NCI-H2107 treated with DMSO at 0.1 percent for 48 hours (cell line): ENCODE measurements around the gene RTBDN.
"Not testable (repeated sequence)": the region's sequence is repeated elsewhere in the genome, so short reads cannot be mapped to it uniquely, and the experiment has no call there.

ENCODE experiments used
- DNase-seq: peaks from one replicate; lab custom pipeline; 2025; ENCODE audit not compliant: unreplicated experiment; lab: John Stamatoyannopoulos, UW

Gene RTBDN

DNA sequence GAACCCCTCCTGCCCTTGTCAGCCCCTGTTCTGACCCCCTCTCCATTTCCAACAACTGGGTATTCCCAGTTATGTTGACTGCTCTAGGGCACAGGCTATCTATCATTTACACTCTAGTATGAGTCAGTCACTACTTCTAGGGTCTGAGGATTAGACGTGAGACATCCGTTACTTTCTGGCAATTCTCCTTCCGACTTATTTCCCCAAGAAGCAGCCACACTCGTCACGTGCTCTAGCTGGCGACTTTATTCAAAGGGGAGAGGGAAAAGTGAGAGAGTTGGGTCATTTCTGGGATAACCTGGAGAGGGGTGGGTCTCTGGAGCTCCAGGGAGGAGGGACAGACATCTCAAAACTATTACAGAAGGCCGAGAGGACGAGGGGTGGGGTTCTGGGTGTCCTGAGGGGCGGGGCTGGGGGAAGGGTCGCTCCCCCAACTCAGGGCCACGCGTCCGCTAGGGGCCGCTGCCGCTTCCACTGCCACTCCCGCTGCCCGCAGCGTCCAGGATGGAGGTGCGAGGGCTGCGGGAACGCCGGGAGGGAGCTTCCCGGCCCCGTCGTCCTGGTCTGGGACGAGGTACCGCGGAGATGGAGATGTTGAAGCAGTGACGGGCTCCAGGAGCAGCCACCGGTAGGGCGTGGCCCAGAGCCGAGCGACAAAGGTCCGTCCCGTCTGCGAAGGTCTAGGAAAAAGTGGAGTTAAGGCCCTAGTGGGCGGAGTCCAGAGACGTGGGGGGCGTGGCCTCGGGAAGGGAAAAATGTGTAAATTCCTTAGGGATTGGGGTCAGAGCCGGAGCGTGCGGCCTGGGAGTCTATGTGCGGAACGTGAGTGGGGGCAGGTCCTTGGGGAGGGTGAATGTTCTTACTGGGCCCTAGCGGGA is 8.9 kb downstream of the RTBDN start:
- no peak for DNase-seq

DNA sequence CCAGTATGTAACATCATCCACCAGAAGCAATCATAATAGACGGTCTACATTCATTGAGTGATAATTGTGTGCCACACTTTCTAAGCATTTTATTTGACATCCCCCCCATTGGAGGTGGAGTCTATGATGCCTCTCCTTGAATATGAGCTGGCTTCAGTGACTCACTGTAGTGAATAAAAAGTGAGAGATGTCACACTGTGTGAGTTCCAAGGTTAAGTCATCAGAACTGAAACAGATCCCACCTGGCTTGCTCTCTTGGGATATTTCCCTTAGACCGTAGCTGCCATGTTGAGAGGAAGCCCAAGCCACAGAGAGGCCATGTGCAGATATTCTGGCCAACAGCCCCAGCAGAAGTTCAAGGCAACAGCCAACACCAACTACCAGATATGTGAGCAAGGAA is 12.6 kb downstream of the RTBDN start:
- DNase-seq = no peak

DNA sequence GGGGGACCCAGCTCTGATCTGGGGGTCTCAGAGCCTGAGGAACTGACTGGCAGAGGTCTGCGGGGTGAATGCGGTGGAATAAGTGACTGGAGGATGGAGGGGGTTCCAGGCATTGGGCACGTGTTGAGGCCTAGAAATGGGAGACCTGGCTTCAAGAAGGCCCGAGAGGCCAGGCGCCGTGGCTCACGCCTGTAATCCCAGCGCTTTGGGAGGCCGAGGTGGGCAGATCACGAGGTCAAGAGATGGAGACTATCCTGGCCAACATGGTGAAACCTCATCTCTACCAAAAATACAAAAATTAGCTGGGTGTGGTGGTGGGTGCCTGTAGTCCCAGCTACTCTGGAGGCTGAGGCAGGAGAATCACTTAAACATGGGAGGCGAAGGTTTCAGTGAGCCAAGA is 16.6 kb downstream of the RTBDN start:
- not testable (repeated sequence) for DNase-seq

DNA sequence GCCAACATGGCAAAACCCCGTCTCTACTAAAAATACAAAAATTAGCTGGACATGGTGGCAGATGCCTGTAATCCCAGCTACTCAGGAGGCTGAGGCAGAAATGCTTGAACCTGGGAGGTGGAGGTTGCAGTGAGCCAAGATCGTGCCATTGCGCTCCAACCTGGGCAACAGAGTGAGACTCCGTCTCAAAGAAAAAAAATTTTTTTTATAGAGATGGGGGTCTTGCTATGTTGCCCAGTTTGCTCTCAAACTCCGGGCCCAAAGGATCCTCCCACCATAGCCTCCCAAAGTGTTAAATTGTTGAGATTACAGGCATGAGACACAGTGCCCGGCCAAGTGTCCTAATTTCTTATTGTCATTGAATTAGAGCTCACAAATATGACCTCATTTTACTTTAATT is 17.2 kb downstream of the RTBDN start:
- DNase-seq = not testable (repeated sequence)

DNA sequence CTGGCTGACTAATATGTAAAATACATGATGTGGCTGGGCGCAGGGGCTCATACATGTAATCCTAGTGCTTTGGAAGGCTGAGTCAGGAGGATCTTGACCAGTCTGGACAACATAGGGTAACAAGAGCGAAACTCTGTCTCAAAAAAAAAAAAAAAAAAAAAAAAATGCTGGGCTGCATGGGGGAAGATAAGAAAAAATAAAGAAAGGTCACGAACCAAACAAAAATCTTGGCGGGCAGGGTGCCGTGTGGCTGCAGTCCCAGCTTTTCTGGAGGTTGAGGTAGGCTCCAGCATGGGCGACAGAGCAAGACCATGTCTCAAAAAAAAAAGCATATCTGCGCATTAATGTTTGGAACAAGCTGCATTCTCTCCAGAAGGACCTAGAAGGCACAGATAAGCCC is 19.3 kb downstream of the RTBDN start:
- DNase-seq = no peak

DNA sequence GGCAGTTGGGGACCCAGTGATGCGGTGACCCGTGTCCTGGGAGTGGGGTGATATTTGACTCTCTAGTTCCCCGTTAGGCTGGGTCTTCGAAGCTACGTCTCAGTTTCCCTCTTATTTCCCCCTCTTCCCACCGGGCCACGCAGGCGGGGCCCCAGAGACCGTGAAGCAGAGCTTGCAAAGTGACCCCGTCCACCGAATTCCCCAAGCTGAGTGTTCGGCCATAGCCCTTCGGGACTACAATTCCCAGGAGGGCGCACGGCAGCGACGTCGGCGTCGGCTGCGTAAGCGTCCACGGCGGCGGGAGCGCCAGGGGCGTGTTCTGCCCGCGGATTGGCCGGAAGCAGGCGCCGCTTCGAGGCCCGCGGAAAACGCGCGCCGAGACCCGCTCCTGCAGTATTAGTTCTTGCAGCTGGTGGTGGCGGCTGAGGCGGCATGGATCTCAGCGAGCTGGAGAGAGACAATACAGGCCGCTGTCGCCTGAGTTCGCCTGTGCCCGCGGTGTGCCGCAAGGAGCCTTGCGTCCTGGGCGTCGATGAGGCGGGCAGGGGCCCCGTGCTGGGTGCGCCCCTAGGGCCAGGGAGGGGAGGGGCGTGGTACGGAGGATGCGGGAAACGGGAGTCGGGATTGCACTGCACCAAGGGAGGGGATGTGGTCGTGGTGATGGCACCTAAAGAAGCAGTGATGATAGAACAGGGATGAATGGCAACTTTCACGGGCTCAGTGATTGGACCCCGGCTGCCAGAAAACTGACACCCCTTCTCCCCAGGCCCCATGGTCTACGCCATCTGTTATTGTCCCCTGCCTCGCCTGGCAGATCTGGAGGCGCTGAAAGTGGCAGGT is 27.9 kb downstream of the RTBDN start, which contains the start of gene RNASEH2A:
Gene RNASEH2A, plus strand, starts transcription at position 343 of the 840 bp plus-strand sequence. Its CDS starts 90 bp downstream, at position 433.
- peak; percentile 67 for DNase-seq

DNA sequence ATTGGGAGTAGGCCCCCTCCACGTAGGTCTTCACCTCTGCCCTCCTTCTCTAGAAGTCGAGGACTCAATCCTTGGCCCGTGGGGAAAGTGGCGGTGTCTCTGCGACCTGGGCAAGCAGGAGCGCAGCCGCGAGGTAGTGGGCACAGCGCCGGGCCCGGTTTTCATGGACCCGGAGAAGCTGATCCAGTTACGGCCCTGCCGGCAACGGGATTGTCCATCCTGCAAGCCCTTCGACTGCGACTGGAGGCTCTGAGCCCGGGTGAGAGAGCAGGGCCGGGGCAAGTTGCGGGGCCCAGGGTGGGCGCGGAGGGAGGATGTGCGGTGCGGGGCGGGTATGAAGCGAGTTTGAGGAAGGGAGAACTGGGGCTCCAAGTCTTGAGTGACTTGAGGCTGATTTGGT is 30.3 kb downstream of the RTBDN start:
- no peak for DNase-seq

DNA sequence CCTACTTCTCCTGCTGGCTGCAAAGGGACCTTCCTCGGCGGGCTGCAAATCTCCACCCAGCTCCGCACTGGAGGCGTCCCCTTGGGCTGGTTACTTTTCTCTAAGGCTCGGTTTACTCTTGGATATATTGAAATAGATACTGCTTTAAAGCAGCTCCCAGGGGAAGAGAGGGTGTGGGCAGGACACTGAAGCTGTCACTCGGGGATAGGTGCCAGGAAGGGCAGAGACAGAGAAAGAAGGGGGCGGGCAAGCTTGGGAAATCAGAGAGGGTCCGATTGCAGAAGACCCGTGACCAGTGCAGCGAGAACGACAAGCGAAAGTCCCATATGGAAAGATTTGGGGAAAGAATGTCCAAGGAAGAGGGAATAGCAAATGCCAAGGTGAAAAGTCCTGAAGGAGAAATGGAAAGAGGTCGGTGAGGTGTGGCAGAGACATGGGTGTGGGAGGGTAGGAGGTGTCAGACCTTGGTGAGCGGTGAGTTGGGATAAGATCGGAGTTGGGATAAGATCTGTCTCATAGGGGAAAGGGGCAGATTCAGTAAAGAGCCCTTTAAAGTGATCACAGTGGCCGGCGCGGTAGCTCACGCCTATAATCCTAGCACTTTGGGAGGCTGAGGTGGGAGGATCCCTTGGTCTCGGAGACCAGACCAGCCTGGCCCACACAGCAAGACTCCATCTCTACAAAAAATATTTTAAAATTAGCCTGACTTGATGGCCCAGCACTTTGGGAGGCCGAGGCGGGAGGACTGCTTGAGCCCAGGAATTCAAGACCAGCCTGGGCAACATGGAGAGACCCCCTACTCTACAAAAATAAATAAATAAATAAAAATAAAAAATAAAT is 31.9 kb downstream of the RTBDN start:
- DNase-seq = peak; percentile 42

DNA sequence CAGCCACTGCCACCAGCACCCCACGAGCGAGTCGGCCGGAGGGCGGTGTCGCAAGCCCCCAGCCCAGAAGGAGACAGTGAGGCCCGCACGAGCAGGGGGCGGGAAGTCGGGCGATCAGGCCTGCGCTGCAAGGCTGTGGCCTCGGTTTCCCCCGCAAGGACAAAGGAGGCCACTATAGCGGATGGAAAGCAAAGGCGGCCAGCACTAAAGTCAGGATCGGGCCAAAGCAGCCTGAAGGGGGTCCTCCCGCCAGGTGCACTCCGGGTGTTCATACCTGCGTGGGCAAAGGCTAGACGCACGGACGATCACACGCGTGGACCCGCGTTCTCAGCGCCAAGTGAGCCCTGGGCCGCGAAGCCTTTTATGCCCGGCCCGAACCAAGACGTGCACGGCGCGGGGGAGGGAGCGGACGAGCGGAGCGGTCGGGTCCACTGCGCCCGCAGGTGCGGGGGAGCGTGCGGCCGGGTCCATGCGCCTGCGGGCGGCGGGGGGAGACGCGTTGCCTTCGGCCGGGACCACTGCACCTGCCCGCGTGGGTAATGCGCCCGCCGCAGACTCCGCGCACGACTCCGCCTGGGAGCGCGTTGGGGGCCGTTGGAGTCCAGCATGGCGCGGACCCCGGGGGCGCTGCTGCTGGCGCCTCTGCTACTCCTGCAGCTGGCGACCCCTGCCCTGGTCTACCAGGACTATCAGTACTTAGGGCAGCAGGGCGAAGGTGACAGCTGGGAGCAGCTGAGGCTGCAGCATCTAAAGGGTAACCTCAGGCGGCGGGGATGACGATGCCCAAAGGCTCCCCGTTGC is 32.7 kb downstream of the RTBDN start, which contains the start of the genes PRDX2 and THSD8:
Gene PRDX2, minus strand, starts transcription at position 335 of the 801 bp plus-strand sequence. CDS start 539 bp downstream, outside the sequence.
Gene THSD8, plus strand, starts transcription at position 604 of the 801 bp plus-strand sequence. Its CDS starts 3 bp downstream, at position 607.
- peak; percentile 56 for DNase-seq

DNA sequence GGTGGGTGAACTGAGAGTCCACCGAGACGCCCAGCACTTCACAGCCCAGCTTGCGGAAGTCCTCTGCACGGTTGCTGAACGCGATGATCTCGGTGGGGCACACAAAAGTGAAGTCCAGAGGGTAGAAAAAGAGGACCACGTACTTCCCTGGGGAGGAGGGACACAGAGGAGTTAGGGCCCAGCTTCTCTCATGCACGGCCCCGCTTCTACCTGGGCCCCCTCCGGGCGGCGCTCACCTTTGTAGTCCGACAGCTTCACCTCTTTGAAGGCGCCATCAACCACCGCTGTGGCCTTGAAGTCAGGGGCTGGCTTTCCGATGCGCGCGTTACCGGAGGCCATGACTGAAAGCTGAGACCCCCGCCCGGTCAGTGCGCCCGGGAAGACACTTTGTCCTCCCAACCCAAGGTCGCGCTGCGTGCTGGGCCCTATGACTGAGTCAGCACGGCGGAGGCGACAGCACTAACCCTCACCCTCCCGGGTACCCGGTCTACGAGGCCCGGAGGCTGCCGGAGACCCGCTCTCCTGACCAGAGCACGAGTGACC is 33.4 kb downstream of the RTBDN start:
- peak; percentile 17 for DNase-seq

DNA sequence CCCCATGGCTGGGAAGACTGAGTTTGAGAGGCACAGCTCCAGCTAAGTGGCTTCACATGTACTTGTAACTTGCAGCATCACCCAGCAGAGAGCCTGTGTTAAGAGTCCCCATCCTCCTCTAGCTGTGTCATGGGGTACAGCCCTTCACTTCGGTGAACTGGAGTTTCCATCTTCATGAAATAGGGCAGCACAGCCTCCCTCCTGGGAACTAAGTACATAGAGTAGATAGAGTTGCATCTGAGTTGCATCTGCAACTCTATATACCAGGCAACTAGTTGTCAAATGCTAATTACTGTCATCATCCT is 34.0 kb downstream of the RTBDN start:
- DNase-seq = no peak

DNA sequence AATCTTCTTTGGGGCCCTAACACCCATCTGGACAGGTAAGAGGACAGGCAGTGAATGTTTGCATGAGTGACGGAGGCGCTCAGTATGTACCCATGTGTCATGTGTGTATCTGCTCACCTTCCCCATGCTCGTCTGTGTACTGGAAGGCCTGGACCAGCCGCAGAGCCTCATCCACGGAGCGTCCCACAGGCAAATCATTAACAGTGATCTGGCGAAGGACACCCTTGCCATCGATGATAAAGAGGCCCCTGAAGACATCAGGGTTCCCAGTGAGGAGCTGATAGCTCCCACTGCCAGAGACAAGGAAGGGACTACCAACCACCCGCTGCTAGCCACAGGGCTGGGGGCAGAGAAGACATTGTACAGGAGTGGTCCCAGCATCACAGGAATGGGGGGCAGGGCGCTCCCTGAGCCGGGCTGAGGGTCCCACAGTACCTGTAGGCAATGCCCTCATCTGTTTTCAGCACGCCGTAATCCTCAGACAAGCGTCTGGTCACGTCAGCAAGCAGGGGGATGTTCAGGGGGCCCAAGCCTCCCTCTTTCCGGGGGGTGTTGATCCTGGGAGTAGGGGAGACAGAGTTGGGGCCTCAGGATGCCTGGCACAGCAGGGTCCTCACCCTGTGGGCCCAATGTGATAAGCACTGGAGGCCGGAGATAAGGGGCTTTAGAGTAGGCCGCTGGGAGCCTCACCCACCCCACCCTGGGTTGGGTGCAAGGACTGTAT is 34.5 kb downstream of the RTBDN start:
- DNase-seq = no peak

DNA sequence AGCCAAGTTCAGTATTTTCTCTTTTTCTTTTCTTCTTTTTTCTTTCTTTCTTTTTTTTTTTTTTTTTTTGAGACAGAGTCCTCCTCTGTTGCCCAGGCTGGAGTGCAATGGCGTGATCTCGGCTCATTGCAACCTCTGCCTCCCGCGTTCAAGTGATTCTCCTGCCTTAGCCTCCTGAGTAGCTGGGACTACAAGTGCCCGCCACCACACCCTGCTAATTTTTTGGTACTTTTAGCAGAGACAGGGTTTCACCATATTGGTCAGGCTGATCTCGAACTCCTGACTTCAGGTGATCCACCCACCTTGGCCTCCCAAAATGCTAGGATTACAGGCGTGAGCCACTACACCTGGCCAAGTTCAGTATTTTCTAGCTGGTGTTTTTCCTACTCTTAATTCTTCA is 36.8 kb downstream of the RTBDN start:
- DNase-seq = not testable (repeated sequence)

DNA sequence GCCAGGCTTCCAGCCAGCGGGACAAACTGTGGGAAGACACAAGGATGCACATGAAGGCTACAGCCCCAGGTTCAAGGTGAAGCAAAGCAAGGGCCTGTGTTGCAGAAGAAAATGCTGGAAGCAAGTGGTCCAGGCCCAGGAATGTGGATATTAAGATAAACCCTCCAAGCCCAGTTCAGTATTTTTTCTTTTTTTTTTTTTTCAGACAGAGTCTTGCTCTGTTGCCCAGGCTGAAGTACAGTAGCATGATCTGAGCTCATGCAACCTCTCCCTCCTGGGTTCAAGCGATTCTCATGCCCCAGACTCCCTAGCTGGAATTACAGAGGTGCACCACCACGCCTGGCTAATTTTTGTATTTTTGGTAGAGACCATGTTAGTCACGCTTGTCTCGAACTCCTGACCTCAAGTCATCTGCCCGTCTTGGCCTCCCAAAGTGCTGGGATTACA is 37.2 kb downstream of the RTBDN start:
- DNase-seq = no peak

DNA sequence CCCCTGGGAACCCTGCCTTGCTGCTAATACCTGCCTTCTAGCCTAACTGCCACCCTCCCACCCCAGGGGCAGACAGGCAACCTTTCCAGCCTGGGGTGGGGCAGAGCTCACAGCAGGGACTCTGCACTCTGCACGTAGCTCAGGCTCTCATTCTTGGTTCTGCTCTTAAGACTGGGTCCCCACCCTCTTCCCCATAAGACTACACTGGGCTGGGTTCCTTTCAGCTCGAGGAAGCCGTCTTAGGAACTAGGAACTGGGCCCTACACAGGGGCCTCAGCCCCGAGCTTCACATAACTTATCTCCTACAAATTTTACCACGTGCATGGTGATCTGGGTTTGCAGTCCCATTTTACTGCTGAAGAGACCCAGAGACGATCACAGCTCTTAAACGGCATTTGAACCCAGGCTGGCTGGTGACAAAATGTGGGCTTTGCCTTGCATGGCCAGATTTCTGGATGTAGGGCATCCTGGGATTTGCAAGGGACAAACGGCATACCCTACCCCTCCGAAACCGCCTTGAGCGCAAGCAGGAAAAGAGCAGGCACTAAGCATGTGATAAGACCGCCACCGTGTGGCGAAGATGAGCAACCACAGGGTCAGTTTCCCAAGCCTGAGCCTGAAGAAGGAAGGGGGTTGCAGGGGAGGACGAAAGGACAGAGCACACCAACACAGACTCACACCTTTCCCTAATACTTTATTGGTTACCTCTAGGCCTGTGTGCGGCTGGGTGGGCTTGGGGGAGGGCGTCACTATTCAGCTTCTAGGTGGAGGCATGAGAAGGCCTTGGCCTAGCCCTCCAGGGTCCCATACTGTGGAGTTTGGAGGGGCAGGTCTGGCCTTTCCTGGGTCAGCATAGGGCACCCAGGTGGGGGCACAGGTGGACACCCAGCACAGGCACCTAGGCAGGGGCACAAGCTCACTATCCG is 38.0 kb downstream of the RTBDN start:
- peak; percentile 65 for DNase-seq

DNA sequence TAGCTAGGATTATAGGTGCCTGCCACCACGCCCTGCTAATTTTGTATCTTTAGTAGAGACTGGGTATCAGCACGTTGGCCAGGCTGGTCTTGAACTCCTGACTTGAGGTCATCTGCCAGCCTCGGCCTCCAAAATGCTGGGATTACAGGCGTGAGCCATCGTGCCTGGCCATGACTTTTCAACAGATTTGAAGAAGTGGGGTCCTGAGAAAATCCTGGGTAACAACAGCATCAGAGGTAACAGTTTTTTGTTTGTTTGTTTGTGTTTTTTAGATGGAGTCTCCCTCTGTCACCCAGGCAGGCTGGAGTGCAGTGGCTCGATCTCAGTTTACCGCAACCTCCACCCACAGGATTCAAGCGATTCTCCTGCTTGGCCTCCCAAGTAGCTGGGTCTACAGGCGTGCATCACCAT is 39.4 kb downstream of the RTBDN start:
- no peak for DNase-seq

DNA sequence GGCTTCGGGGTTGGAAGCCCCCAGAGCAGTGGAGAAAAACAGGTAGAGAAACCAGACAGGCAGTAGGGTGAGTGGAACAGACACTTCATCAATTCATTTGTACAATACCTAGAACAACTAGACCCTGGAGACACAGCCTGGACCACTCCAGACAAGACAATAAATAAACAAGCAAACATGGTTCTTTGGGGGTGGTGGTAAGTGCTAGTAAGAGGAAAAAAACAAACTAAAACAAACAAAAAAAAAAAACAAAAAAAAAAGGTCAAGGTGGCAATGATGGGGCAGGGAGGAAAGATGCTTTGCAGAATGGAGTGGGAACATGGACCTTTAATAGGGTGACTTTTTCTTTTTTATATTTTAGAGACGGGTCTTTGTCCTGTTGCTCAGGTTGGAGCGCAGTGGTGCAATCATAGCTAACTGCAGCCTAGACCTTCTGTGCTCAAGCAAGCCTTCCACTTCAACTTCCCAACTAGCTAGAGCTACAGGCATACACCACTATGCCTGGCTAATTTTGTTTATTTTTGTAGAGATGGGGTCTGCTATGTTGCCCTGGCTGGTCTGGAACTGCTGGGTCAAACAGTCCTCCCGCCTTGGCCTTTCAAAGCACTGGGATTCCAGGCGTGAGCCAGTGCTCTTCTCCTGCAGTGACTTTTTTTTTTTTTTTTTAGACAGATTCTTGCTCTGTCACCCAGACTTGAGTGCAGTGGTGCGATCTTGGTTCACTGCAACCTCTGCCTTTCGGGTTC is 40.0 kb downstream of the RTBDN start:
- DNase-seq = no peak
